Activated CD8-positive, alpha-beta T cell treated with anti-CD3 and anti-CD28 coated beads for 36 hours (primary cell): Measurements from ENCODE around the gene GPR83. TPM values are rescaled to one million over a fixed set of nuclear protein-coding genes. Genes with fewer than 3 reads are reported as not detected.

Source experiments
- ATAC-seq: fragments of 200-7000 bp; cut with Tn5 transposase; one replicate; pipeline ENCODE4 v1.10.0; 2021; ENCODE audit warnings: mild to moderate bottlenecking, moderate library complexity
- CTCF ChIA-PET: fragments of 350-600 bp; sonication (Branson Sonifier 250); formaldehyde crosslinking; loops from one replicate; lab custom pipeline; 2021; ENCODE audit warnings: antibody characterized with exemption; lab: Charles Lee
- POLR2A ChIA-PET: fragments of 350-600 bp; sonication (Branson Sonifier 250); formaldehyde crosslinking; loops from one replicate; lab custom pipeline; 2021; ENCODE audit warnings: antibody characterized with exemption; lab: Charles Lee
- DNase-seq: peaks from one replicate; pipeline ENCODE4 v3.0.0-alpha.2; 2020
- H3K27ac Mint-ChIP-seq: one replicate; pipeline ENCODE4 v1.8.0; 2021; ENCODE audit warnings: mild to moderate bottlenecking, mixed read lengths
- H3K27me3 Mint-ChIP-seq: one replicate; pipeline ENCODE4 v1.8.0; 2021; ENCODE audit warnings: mixed read lengths
- H3K36me3 Mint-ChIP-seq: one replicate; pipeline ENCODE4 v1.8.0; 2021; ENCODE audit warnings: low read depth, mixed read lengths
- H3K4me1 Mint-ChIP-seq: one replicate; pipeline ENCODE4 v1.8.0; 2021; ENCODE audit warnings: low read depth, mixed read lengths
- H3K4me3 Mint-ChIP-seq: one replicate; pipeline ENCODE4 v1.8.0; 2021; ENCODE audit warnings: mild to moderate bottlenecking, moderate library complexity, mixed read lengths
- H3K9me3 Mint-ChIP-seq: one replicate; pipeline ENCODE4 v1.8.0; 2021; ENCODE audit warnings: mixed read lengths
- CTCF ChIP-seq: fragments of 200-600 bp; IDR thresholded peaks from one replicate; pipeline ENCODE4 v1.8.0; 2022; ENCODE audit warnings: antibody characterized with exemption, mild to moderate bottlenecking
- intact Hi-C: fragments of 100-400 bp; cut with micrococcal nuclease; formaldehyde crosslinking; loops from one replicate; pipeline ENCODE4 v1.10.0; 2022
- total RNA-seq, 2 experiments: library from RNA; stranded (reverse); gene quantifications; one replicate each; pipeline ENCODE4 v1.2.3, GENCODE V29; 2021

The GPR83 gene
- under 1 TPM; 0.07 to 0.11 TPM for total RNA-seq

- H3K9me3 Mint-ChIP-seq = peaks cover 16% of the 10 kb centered on the region
- H3K4me1 Mint-ChIP-seq = peaks cover 6% of the 10 kb centered on the region
- DNase-seq (peak; percentile 2), ATAC-seq (peak; percentile 24)
- TF ChIP-seq CTCF = no peak
- ChIA-PET CTCF (no interaction called here), POLR2A (no interaction called here)
- intact Hi-C loops = no loop called here
- H3K4me3 Mint-ChIP-seq = no peak within 1 kb of the TSS
- H3K36me3 Mint-ChIP-seq = peaks cover 9% of the 10 kb centered on the region
- H3K27me3 Mint-ChIP-seq = peaks cover 46% of the 10 kb centered on the region
- H3K27ac Mint-ChIP-seq = no peak within 1 kb of the TSS
These were observed at the start of gene GPR83 for GRCh38 chr11:94400839-94401772. TSS of gene GPR83 (minus strand) at chr11:94401419. CDS start at chr11:94401247, 172 bp downstream.

- TF ChIP-seq CTCF = no peak
- DNase-seq = no peak
- Mint-ChIP-seq H3K4me1 (no peaks in the 10 kb centered on the region), H3K9me3 (no peaks in the 10 kb centered on the region), H3K36me3 (peaks cover 22% of the 10 kb centered on the region), H3K27ac (no peak overlapping the region), H3K4me3 (no peak overlapping the region), H3K27me3 (no peaks in the 10 kb centered on the region)
- ChIA-PET POLR2A (no interaction called here), CTCF (interaction anchor here (1.2 to 1.4 kb wide), 2 partner anchors 9 to 15 kb away, joined by 3 to 5 read pairs; no protein-coding TSS in a partner anchor)
- intact Hi-C loops = no loop called here
- ATAC-seq = no peak
These were observed 48.8 kb upstream of the GPR83 start for GRCh38 chr11:94450048-94450447.

- Mint-ChIP-seq H3K27me3 (no peaks in the 10 kb centered on the region), H3K4me3 (no peak overlapping the region), H3K27ac (no peak overlapping the region), H3K36me3 (peaks cover 23% of the 10 kb centered on the region), H3K9me3 (no peaks in the 10 kb centered on the region), H3K4me1 (no peaks in the 10 kb centered on the region)
- TF ChIP-seq CTCF = no peak
- DNase-seq (no peak), ATAC-seq (no peak)
- CTCF ChIA-PET = no interaction called here
- POLR2A ChIA-PET = interaction anchor here (0.6 kb wide), 1 partner anchor 145 kb away, joined by 4 read pairs; the partner anchor contains the start of gene IZUMO1R
- intact Hi-C loops = no loop called here
These were observed 48.2 kb upstream of the GPR83 start for GRCh38 chr11:94449437-94449836.

GRCh38 chr11:94449029-94449428 is 47.8 kb upstream of the GPR83 start:
- Mint-ChIP-seq H3K9me3 (no peaks in the 10 kb centered on the region), H3K4me1 (no peaks in the 10 kb centered on the region), H3K27me3 (no peaks in the 10 kb centered on the region), H3K36me3 (peaks cover 27% of the 10 kb centered on the region), H3K4me3 (no peak overlapping the region), H3K27ac (no peak overlapping the region)
- ChIA-PET CTCF (no interaction called here), POLR2A (no interaction called here)
- intact Hi-C loops = no loop called here
- DNase-seq (no peak), ATAC-seq (no peak)
- no peak for TF ChIP-seq CTCF

GRCh38 chr11:94447149-94447548 is 45.9 kb upstream of the GPR83 start:
- peaks cover 31% of the 10 kb centered on the region for H3K36me3 Mint-ChIP-seq
- ATAC-seq (no peak), DNase-seq (no peak)
- ChIA-PET CTCF (no interaction called here), POLR2A (no interaction called here)
- H3K4me3 Mint-ChIP-seq = no peak overlapping the region
- no peak for TF ChIP-seq CTCF
- H3K27ac Mint-ChIP-seq = no peak overlapping the region
- no peaks in the 10 kb centered on the region for H3K9me3 Mint-ChIP-seq
- H3K4me1 Mint-ChIP-seq = no peaks in the 10 kb centered on the region
- intact Hi-C loops = no loop called here
- H3K27me3 Mint-ChIP-seq = no peaks in the 10 kb centered on the region
